Non-pigmented ciliary epithelial cell (primary cell): ENCODE results near the gene GNB4.
A peak's percentile ranks its signal among the peaks of the same experiment; 100 is the strongest.

Experiments used
- DNase-seq: peaks from one replicate; pipeline ENCODE4 v3.0.0-alpha.2; 2010; ENCODE audit warnings: low read depth

GNB4 gene

DNA sequence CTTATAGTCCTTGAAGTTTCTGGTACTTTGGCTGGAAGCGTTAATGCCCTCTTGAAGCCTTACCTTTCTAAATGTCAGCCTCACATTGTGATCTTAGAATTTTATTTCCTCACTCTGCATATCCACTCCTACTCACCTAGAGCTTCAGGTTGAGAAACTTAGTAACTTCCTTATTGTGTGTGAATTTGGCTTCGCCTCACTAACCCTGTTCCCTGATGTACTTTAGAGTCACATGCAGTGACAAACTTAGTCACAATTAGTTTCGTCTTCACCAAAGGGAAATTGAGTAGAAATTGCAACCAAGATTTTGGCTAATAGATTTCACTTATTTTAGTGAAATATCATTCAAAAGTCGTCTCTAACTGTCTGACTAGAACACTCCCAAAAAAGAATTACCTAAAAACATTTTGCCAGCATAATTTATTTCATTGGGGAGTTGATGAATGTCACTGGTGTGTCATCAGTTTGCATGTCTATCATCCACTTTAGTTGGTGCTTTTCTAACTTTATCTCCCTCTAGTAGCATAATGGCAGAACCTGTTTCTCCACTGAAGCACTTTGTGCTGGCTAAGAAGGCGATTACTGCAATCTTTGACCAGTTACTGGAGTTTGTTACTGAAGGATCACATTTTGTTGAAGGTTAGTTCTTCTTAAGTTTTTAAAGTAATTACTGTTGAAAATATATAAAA, 102.8 kb downstream of the GNB4 start:
- no peak for DNase-seq

DNA sequence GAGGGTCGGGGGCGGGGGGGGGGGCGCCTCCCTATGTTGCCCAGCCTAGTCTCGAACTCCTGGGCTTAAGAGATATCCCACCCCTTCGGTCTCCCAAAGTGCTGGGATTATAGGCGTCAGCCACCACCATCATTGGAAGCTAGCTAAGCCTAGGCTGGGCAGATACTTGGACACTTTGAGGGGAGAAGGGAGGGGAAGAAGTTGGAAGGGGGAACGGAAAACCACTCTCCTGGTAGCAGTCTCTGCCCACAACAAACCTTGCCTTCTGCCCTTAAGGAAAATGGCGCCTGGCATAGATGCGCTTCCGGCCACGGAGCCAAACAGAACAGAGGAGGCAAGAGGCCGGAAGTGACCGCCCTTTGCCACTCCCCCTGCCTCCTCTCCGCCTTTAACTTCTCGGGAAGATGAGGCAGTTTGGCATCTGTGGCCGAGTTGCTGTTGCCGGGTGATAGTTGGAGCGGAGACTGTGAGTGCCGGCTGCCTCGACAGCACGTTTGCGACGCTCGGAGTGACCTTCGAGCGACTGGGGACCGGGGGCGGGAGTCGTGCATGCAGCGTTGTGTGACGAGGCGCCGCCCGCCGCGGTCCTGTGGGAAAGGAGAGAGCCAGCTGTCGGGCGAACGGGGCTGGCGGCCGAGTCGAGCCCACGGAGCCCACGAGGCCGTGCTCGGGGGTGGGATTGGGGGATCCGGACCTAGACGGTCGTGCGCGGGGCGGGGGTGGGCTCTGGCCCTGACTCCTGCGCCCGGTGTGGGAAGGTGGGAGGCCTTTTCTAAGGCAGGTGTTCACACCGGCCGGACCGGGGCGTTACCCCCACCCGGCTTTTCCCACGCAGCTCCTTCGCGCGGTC, 103.7 kb downstream of the GNB4 start, which contains the start of gene MFN1:
Gene MFN1, plus strand, starts transcription at position 365 of the 850 bp plus-strand sequence. CDS start 1,143 bp downstream, outside the sequence.
- peak; percentile 87 for DNase-seq
